ENCODE data around the gene CPM. TPM values are rescaled to one million over a fixed set of nuclear protein-coding genes. Genes with fewer than 3 reads are reported as not detected.
A peak's percentile ranks its signal among the peaks of the same experiment; 100 is the strongest.

The CPM gene
- total and polyA plus RNA-seq, 2 of the 4 experiments (the other 2 are of a cell fraction) = 2.0 to 8.8 TPM

- dilution Hi-C loops (cut with HindIII; ENCODE audit: low sequenced_read_pairs, unreplicated experiment) = no loop called here
Measured at GRCh38 chr12:68893741-68894140, 39.2 kb downstream of the CPM start.

More at GRCh38 chr12:68893741-68894140, 39.2 kb downstream of the CPM start:
- H4K20me1 ChIP-seq (ENCODE audit: insufficient read depth, low read length) = no peaks in the 10 kb centered on the region
- peak overlapping the region; percentile 11 for H2AK9ac ChIP-seq (replicated peaks; ENCODE audit: low read depth, low read length, poor library complexity)
- H2BK5ac ChIP-seq (ENCODE audit: low read depth, low read length, poor library complexity, severe bottlenecking) = no peak overlapping the region
- no peak overlapping the region for H2BK20ac ChIP-seq (ENCODE audit: low read depth, low read length)
- no peak overlapping the region for H3K14ac ChIP-seq (replicated peaks; ENCODE audit: low read depth, low read length)
- H3K9me1 ChIP-seq (ENCODE audit: insufficient read depth, low read length) = no peaks in the 10 kb centered on the region
- H2BK15ac ChIP-seq (ENCODE audit: low read depth, low read length) = no peak overlapping the region
- no peaks in the 10 kb centered on the region for H3K79me1 ChIP-seq (ENCODE audit: low read depth in 1 of 2, low read length in 2 of 2)
- in situ Hi-C loops (cut with MboI; ENCODE audit: low sequenced_read_pairs) (no loop called here), intact Hi-C loops (cut with micrococcal nuclease) (no loop called here)
- no peak overlapping the region for H4K5ac ChIP-seq (ENCODE audit: low read depth, low read length)
- no peaks in the 10 kb centered on the region for H3K9me3 ChIP-seq (ENCODE audit: control insufficient read depth, insufficient read depth, low read length)
- H2BK120ac ChIP-seq (ENCODE audit: low read depth, low read length) = no peak overlapping the region
- H2AFZ ChIP-seq (replicated peaks; ENCODE audit: low read length, poor library complexity) = peak overlapping the region; percentile 18
- no peak overlapping the region for H3K18ac ChIP-seq (ENCODE audit: low read depth, low read length)
- ChIA-PET CTCF (interaction anchor here (0.6 kb wide), 1 partner anchor 23 kb away, joined by 4 read pairs; no protein-coding TSS in a partner anchor), POLR2A (ENCODE audit: unreplicated experiment) (no interaction called here)
- TF ChIP-seq CEBPB (IDR thresholded peaks at IDR 0.05; ENCODE audit: low read depth, low read length) (no peak), RCOR1 (IDR thresholded peaks at IDR 0.05; ENCODE audit: insufficient replicate concordance, low read length) (no peak), CTCF (conservative IDR thresholded peaks at IDR 0.05; ENCODE audit: low read depth, low read length) (no peak), FOS (IDR thresholded peaks at IDR 0.05; ENCODE audit: low read depth, low read length) (no peak), RFX5 (IDR thresholded peaks at IDR 0.05; ENCODE audit: low read depth, low read length) (no peak), MAFK (IDR thresholded peaks at IDR 0.05; ENCODE audit: low read depth, low read length) (no peak), BHLHE40 (IDR thresholded peaks at IDR 0.05; ENCODE audit: low read depth, low read length) (no peak), RAD21 (IDR thresholded peaks at IDR 0.05; ENCODE audit: low read length) (no peak), MXI1 (IDR thresholded peaks at IDR 0.05; ENCODE audit: borderline replicate concordance, low read depth, low read length) (no peak)
- no peaks in the 10 kb centered on the region for H3K36me3 ChIP-seq (ENCODE audit: control insufficient read depth, insufficient read depth, low read length)
- ATAC-seq (ENCODE audit: low read depth) = no peak
- no peak overlapping the region for H3K27ac ChIP-seq (ENCODE audit: insufficient read depth, low read length)
- DNase-seq = no peak
- peaks cover 2% of the 10 kb centered on the region; the same call in 1 of the 2 replicates for H3K4me1 ChIP-seq (ENCODE audit: control insufficient read depth, insufficient read depth, low read length)
- no peak overlapping the region for H3K9ac ChIP-seq (ENCODE audit: low read depth, low read length)
- no peak overlapping the region for H3K23ac ChIP-seq (ENCODE audit: low read depth, low read length)
- no peak overlapping the region for H2AK5ac ChIP-seq (ENCODE audit: low read depth, low read length)
- no peak overlapping the region for H3K4me3 ChIP-seq (ENCODE audit: insufficient read depth, low read depth, low read length)
- no peak overlapping the region for H3K56ac ChIP-seq (ENCODE audit: extremely low read depth, insufficient read depth, low read length)
- no peak overlapping the region for H3K4ac ChIP-seq (ENCODE audit: low read depth, low read length)
- no peak overlapping the region for H3K4me2 ChIP-seq (ENCODE audit: low read depth, low read length)
- WGBS, 2 experiments (ENCODE audit: extremely low coverage in 2 of 2, insufficient read length in 1 of 2) = 58% methylated on average over 2 of the region's 3 CpGs; no CpG with 5 or more reads in 1 of the 2 experiments
- H4K91ac ChIP-seq (ENCODE audit: insufficient read depth, low read depth, low read length) = no peak overlapping the region
- BruUV-seq (replicated peaks) = no TSS peak
- H4K8ac ChIP-seq (ENCODE audit: low read depth in 2 of 2, low read length in 2 of 2) = no peak overlapping the region
- H3K27me3 ChIP-seq (ENCODE audit: control insufficient read depth, insufficient read depth, low read length) = no peaks in the 10 kb centered on the region
